GM12878 (cell line): ENCODE measurements around the gene MTMR3.

Experiments used
- CBFB ChIP-seq: IDR thresholded peaks from 2 replicates; pipeline ENCODE4 v1.6.1; 2016; ENCODE audit warnings: antibody characterized with exemption, low read depth
- CREB1 ChIP-seq: IDR thresholded peaks from 2 replicates; pipeline ENCODE4 v1.6.1; 2012; ENCODE audit warnings: low read depth, mild to moderate bottlenecking, inconsistent platforms
- EED ChIP-seq: sonication (generic); IDR thresholded peaks from 2 replicates; pipeline ENCODE4 v1.6.1; 2016; ENCODE audit warnings: antibody characterized with exemption, low read depth
- EZH2 ChIP-seq: IDR thresholded peaks from 2 replicates; pipeline ENCODE4 v1.6.1; 2012; ENCODE audit warnings: low read depth, mild to moderate bottlenecking, control low read depth, inconsistent platforms, low read length, borderline replicate concordance; ENCODE audit not compliant: control insufficient read depth
- HCFC1 ChIP-seq: fragments of 150-350 bp; IDR thresholded peaks from 2 replicates; pipeline ENCODE4 v1.6.1; 2014; ENCODE audit warnings: low read length
- POLR2A ChIP-seq: IDR thresholded peaks from 2 replicates; pipeline ENCODE4 v1.6.1; 2011; ENCODE audit warnings: low read depth, mild to moderate bottlenecking, low read length
- POLR2AphosphoS5 ChIP-seq: IDR thresholded peaks from 2 replicates; pipeline ENCODE4 v1.6.1; 2011; ENCODE audit warnings: mild to moderate bottlenecking, low read length, inconsistent platforms
- SMAD1 ChIP-seq: fragments of 450-650 bp; IDR thresholded peaks from 2 replicates; pipeline ENCODE4 v1.6.1; 2018; ENCODE audit warnings: mild to moderate bottlenecking, low read depth; ENCODE audit not compliant: partially characterized antibody
- TCF12 ChIP-seq: IDR thresholded peaks from 2 replicates; pipeline ENCODE4 v1.6.1; 2011; ENCODE audit warnings: low read depth, mild to moderate bottlenecking, low read length
- TF ChIP-seq, protein P1 (sequence below), 3 experiments: IDR thresholded peaks in 2 of 3; conservative IDR thresholded peaks in 1 of 3; 2 replicates each; pipeline ENCODE4 v1.5.1; 2011; ENCODE audit warnings: low read depth in 3 of 3, low read length in 3 of 3, mild to moderate bottlenecking in 3 of 3, control low read depth in 2 of 3, moderate library complexity in 2 of 3, inconsistent platforms in 1 of 3, mixed read lengths in 1 of 3; ENCODE audit not compliant: control insufficient read depth in 2 of 3, insufficient read depth in 1 of 3; ENCODE audit errors: extremely low read depth in 1 of 3
- TF ChIP-seq, protein P2 (sequence below): IDR thresholded peaks from 2 replicates; pipeline ENCODE4 v1.6.1; 2012; ENCODE audit warnings: mild to moderate bottlenecking, low read depth, low read length
- TF ChIP-seq, protein P3 (sequence below): IDR thresholded peaks from 2 replicates; pipeline ENCODE4 v1.6.1; 2011; ENCODE audit warnings: low read depth, low read length, improper control_type of control experiment, borderline replicate concordance
- TF ChIP-seq, protein P4 (sequence below): fragments of 450-650 bp; IDR thresholded peaks from 2 replicates; pipeline ENCODE4 v1.6.1; 2017; ENCODE audit warnings: low read depth, mild to moderate bottlenecking, moderate library complexity

DNA sequence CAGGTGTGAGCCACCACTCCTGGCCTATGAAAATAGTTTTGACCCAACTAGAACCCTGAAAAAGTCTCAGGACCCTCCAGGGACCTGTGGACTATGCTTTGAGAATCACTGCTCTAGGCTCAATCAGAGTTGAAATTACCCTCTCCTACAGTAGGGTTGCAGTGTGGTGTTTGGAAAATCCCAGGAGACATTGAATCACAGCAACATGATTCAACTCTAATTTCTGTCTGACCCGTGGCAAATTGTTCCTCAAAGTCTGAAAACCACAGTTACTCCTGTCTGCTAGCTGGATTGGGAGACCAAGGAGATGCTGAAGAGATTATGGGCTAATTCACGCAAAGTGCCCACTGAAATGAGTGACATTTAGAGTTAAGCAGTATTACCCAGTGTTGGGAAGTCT, 5.4 kb upstream of the MTMR3 start:
- TF ChIP-seq, protein P1, sequence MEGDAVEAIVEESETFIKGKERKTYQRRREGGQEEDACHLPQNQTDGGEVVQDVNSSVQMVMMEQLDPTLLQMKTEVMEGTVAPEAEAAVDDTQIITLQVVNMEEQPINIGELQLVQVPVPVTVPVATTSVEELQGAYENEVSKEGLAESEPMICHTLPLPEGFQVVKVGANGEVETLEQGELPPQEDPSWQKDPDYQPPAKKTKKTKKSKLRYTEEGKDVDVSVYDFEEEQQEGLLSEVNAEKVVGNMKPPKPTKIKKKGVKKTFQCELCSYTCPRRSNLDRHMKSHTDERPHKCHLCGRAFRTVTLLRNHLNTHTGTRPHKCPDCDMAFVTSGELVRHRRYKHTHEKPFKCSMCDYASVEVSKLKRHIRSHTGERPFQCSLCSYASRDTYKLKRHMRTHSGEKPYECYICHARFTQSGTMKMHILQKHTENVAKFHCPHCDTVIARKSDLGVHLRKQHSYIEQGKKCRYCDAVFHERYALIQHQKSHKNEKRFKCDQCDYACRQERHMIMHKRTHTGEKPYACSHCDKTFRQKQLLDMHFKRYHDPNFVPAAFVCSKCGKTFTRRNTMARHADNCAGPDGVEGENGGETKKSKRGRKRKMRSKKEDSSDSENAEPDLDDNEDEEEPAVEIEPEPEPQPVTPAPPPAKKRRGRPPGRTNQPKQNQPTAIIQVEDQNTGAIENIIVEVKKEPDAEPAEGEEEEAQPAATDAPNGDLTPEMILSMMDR (IDR thresholded peaks at IDR 0.05 in 2 of 3, conservative IDR thresholded peaks at IDR 0.05 in 1 of 3; ENCODE audit: control insufficient read depth in 2 of 3, extremely low read depth in 1 of 3, insufficient read depth in 1 of 3, low read depth in 3 of 3, low read length in 3 of 3) = no peak
- no peak for TF ChIP-seq EED
- TF ChIP-seq POLR2A = no peak
- TF ChIP-seq CREB1 = no peak
- TF ChIP-seq TCF12 = no peak
- no peak for TF ChIP-seq EZH2
- TF ChIP-seq, protein P2, sequence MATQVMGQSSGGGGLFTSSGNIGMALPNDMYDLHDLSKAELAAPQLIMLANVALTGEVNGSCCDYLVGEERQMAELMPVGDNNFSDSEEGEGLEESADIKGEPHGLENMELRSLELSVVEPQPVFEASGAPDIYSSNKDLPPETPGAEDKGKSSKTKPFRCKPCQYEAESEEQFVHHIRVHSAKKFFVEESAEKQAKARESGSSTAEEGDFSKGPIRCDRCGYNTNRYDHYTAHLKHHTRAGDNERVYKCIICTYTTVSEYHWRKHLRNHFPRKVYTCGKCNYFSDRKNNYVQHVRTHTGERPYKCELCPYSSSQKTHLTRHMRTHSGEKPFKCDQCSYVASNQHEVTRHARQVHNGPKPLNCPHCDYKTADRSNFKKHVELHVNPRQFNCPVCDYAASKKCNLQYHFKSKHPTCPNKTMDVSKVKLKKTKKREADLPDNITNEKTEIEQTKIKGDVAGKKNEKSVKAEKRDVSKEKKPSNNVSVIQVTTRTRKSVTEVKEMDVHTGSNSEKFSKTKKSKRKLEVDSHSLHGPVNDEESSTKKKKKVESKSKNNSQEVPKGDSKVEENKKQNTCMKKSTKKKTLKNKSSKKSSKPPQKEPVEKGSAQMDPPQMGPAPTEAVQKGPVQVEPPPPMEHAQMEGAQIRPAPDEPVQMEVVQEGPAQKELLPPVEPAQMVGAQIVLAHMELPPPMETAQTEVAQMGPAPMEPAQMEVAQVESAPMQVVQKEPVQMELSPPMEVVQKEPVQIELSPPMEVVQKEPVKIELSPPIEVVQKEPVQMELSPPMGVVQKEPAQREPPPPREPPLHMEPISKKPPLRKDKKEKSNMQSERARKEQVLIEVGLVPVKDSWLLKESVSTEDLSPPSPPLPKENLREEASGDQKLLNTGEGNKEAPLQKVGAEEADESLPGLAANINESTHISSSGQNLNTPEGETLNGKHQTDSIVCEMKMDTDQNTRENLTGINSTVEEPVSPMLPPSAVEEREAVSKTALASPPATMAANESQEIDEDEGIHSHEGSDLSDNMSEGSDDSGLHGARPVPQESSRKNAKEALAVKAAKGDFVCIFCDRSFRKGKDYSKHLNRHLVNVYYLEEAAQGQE = no peak
- no peak for TF ChIP-seq CBFB
- no peak for TF ChIP-seq SMAD1
- no peak for TF ChIP-seq POLR2AphosphoS5
- TF ChIP-seq HCFC1 = no peak
- TF ChIP-seq, protein P3, sequence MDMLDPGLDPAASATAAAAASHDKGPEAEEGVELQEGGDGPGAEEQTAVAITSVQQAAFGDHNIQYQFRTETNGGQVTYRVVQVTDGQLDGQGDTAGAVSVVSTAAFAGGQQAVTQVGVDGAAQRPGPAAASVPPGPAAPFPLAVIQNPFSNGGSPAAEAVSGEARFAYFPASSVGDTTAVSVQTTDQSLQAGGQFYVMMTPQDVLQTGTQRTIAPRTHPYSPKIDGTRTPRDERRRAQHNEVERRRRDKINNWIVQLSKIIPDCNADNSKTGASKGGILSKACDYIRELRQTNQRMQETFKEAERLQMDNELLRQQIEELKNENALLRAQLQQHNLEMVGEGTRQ = no peak
- TF ChIP-seq, protein P4, sequence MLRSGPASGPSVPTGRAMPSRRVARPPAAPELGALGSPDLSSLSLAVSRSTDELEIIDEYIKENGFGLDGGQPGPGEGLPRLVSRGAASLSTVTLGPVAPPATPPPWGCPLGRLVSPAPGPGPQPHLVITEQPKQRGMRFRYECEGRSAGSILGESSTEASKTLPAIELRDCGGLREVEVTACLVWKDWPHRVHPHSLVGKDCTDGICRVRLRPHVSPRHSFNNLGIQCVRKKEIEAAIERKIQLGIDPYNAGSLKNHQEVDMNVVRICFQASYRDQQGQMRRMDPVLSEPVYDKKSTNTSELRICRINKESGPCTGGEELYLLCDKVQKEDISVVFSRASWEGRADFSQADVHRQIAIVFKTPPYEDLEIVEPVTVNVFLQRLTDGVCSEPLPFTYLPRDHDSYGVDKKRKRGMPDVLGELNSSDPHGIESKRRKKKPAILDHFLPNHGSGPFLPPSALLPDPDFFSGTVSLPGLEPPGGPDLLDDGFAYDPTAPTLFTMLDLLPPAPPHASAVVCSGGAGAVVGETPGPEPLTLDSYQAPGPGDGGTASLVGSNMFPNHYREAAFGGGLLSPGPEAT = no peak
